ENCODE results near the gene MOB3C. TPM values are rescaled to one million over a fixed set of nuclear protein-coding genes. Genes with fewer than 3 reads are reported as not detected.

Gene MOB3C
- polyA plus RNA-seq, 1 donor (not counting 4 experiments of a cell fraction or from before 2014, with no cell fraction given): 18.4 TPM

GRCh38 chr1:46617833-46618232 is 1.2 kb upstream of the MOB3C start:
- Histone ChIP-seq H3K9me3 (ENCODE audit: control insufficient read depth, low read depth, low read length) (no peaks in the 10 kb centered on the region), H3K4me3 (ENCODE audit: control insufficient read depth in 2 of 3, extremely low read depth in 1 of 3, insufficient read depth in 2 of 3, low read depth in 1 of 3, low read length in 3 of 3) (no peak overlapping the region), H3K4me2 (ENCODE audit: control insufficient read depth, extremely low read depth, insufficient read depth, low read depth, low read length) (no peak overlapping the region), H3K9ac (ENCODE audit: control insufficient read depth, extremely low read depth, insufficient read depth, low read length) (no peak overlapping the region), H3K9me1 (ENCODE audit: control insufficient read depth, extremely low read depth, insufficient read depth, low read length) (peaks cover 5% of the 10 kb centered on the region), H3K36me3 (ENCODE audit: control insufficient read depth in 2 of 2, extremely low read depth in 1 of 2, insufficient read depth in 2 of 2, low read length in 2 of 2) (no peaks in the 10 kb centered on the region), H3K4me1 (ENCODE audit: control insufficient read depth, extremely low read depth, insufficient read depth, low read length) (peaks cover 37% of the 10 kb centered on the region), H3K27me3 (ENCODE audit: control insufficient read depth, extremely low read depth, insufficient read depth, low read length) (no peaks in the 10 kb centered on the region), H3K27ac (ENCODE audit: control insufficient read depth, insufficient read depth, low read length) (no peak overlapping the region), H3K79me2 (ENCODE audit: control insufficient read depth, insufficient read depth, low read length) (peaks cover 11% of the 10 kb centered on the region), H2AFZ (ENCODE audit: control insufficient read depth, low read length) (no peak overlapping the region), H4K20me1 (ENCODE audit: control insufficient read depth, extremely low read depth, insufficient read depth, low read length) (no peaks in the 10 kb centered on the region)
- no peak for TF ChIP-seq EZH2 (IDR thresholded peaks at IDR 0.05; ENCODE audit: low read length)
- no peak for FAIRE-seq
- DNase-seq (ENCODE audit: low read depth, low spot score): no peak
- dilution Hi-C loops (cut with MboI; ENCODE audit: extremely low pct_ligation_motif_present, low sequenced_read_pairs): no loop called here

- dilution Hi-C loops (cut with MboI; ENCODE audit: extremely low pct_ligation_motif_present, low sequenced_read_pairs): no loop called here
- Histone ChIP-seq H3K4me2 (ENCODE audit: control insufficient read depth, extremely low read depth, insufficient read depth, low read depth, low read length) (peak overlapping the region; percentile 89), H3K9ac (ENCODE audit: control insufficient read depth, extremely low read depth, insufficient read depth, low read length) (peak overlapping the region; percentile 82), H3K79me2 (ENCODE audit: control insufficient read depth, insufficient read depth, low read length) (peaks cover 13% of the 10 kb centered on the region), H3K9me3 (ENCODE audit: control insufficient read depth, low read depth, low read length) (no peaks in the 10 kb centered on the region), H2AFZ (ENCODE audit: control insufficient read depth, low read length) (peak overlapping the region; percentile 93), H3K9me1 (ENCODE audit: control insufficient read depth, extremely low read depth, insufficient read depth, low read length) (peaks cover 5% of the 10 kb centered on the region), H4K20me1 (ENCODE audit: control insufficient read depth, extremely low read depth, insufficient read depth, low read length) (no peaks in the 10 kb centered on the region), H3K4me1 (ENCODE audit: control insufficient read depth, extremely low read depth, insufficient read depth, low read length) (peaks cover 41% of the 10 kb centered on the region), H3K36me3 (ENCODE audit: control insufficient read depth in 2 of 2, extremely low read depth in 1 of 2, insufficient read depth in 2 of 2, low read length in 2 of 2) (no peaks in the 10 kb centered on the region), H3K27ac (ENCODE audit: control insufficient read depth, insufficient read depth, low read length) (peak overlapping the region; percentile 65), H3K4me3 (ENCODE audit: control insufficient read depth in 2 of 3, extremely low read depth in 1 of 3, insufficient read depth in 2 of 3, low read depth in 1 of 3, low read length in 3 of 3) (peak overlapping the region; percentile 76 to 83 (median 79)), H3K27me3 (ENCODE audit: control insufficient read depth, extremely low read depth, insufficient read depth, low read length) (no peaks in the 10 kb centered on the region)
- no peak for TF ChIP-seq EZH2 (IDR thresholded peaks at IDR 0.05; ENCODE audit: low read length)
- TF ChIP-seq CTCF (optimal IDR thresholded peaks at IDR 0.05 in 1 of 3, IDR thresholded peaks at IDR 0.05 in 1 of 3, conservative IDR thresholded peaks at IDR 0.05 in 1 of 3; ENCODE audit: extremely low read depth in 1 of 3, insufficient read depth in 2 of 3, low read length in 3 of 3): no peak
- DNase-seq (ENCODE audit: low read depth, low spot score) (no peak), FAIRE-seq (no peak)
These were observed 643 bp upstream of the MOB3C start for GRCh38 chr1:46617108-46617800.
